OCI-LY7 (cell line): ENCODE results near the gene FOXL3.

Source experiments
- CTCF ChIP-seq: fragments of 200-600 bp; sonication (generic); conservative IDR thresholded peaks from 2 replicates; pipeline ENCODE4 v1.5.1; 2014; ENCODE audit warnings: mild to moderate bottlenecking, antibody characterized with exemption, low read length, moderate library complexity, mixed read lengths
- EZH2phosphoT487 ChIP-seq: fragments of 200-600 bp; sonication (generic); IDR thresholded peaks from 2 replicates; pipeline ENCODE4 v1.6.1; 2018; ENCODE audit warnings: low read depth, borderline replicate concordance, mild to moderate bottlenecking, mixed run types, antibody characterized with exemption, low read length, moderate library complexity, mixed read lengths

- no peak for TF ChIP-seq EZH2phosphoT487
- no peak for TF ChIP-seq CTCF
These were observed 22.5 kb downstream of the FOXL3 start for GRCh38 chr7:312424-312823.
